Panc1 (cell line): Measurements from ENCODE around the gene EXOC3L1. TPM values are rescaled to one million over a fixed set of nuclear protein-coding genes. Genes with fewer than 3 reads are reported as not detected.

Source experiments
- ATAC-seq: fragments of 200-7000 bp; cut with Tn5 transposase; 2 replicates; pipeline ENCODE4 v1.9.1; 2020; ENCODE audit warnings: mild to moderate bottlenecking, moderate library complexity
- BruUV-seq: library from RNA; stranded (reverse); fragments of 400-500 nt; replicated peaks from 2 replicates; lab custom pipeline; 2021; lab: Mats Ljungman, UMichigan
- CTCF ChIA-PET: fragments of 300-600 bp; sonication (Branson Sonifier 250); formaldehyde crosslinking; loops from one replicate; lab custom pipeline; 2022; ENCODE audit warnings: antibody characterized with exemption; lab: Charles Lee
- POLR2A ChIA-PET: fragments of 300-600 bp; sonication (Branson Sonifier 250); formaldehyde crosslinking; loops from one replicate; lab custom pipeline; 2022; ENCODE audit warnings: antibody characterized with exemption; lab: Charles Lee
- DNase-seq: peaks from one replicate; pipeline ENCODE4 v3.0.0-alpha.2; 2010; ENCODE audit warnings: low read depth, low spot score
- H3K27ac ChIP-seq: 2 replicates; pipeline ENCODE4 v1.5.1; 2011; ENCODE audit warnings: mild to moderate bottlenecking, low read length, inconsistent platforms
- H3K27me3 ChIP-seq: fragments of 200-500 bp; sonication (Bioruptor generic); 2 replicates; pipeline ENCODE4 v1.6.0; 2014; ENCODE audit warnings: low read length, inconsistent platforms; ENCODE audit not compliant: control insufficient read depth, insufficient read depth
- H3K36me3 ChIP-seq: fragments of 200-500 bp; sonication (Bioruptor generic); 2 replicates; pipeline ENCODE4 v1.5.1; 2014; ENCODE audit warnings: inconsistent platforms, mild to moderate bottlenecking, low read length, moderate library complexity; ENCODE audit not compliant: control insufficient read depth, insufficient read depth
- H3K4me1 ChIP-seq: 2 replicates; pipeline ENCODE4 v1.5.1; 2011; ENCODE audit warnings: inconsistent platforms, mild to moderate bottlenecking, low read length, moderate library complexity; ENCODE audit not compliant: control insufficient read depth, insufficient read depth
- H3K4me3 ChIP-seq, 2 experiments: 2 replicates each; pipeline ENCODE4 v1.5.1; 2011 to 2012; ENCODE audit warnings: low read depth in 2 of 2, low read length in 2 of 2, mild to moderate bottlenecking in 2 of 2, inconsistent platforms in 1 of 2, moderate library complexity in 1 of 2
- H3K9me3 ChIP-seq: fragments of 200-500 bp; sonication (Bioruptor generic); 2 replicates; pipeline ENCODE4 v1.5.1; 2014; ENCODE audit warnings: low read depth, mild to moderate bottlenecking, inconsistent platforms, low read length, moderate library complexity; ENCODE audit not compliant: control insufficient read depth, insufficient read depth
- POLR2AphosphoS5 ChIP-seq: IDR thresholded peaks from 2 replicates; pipeline ENCODE4 v1.6.1; 2012; ENCODE audit warnings: mild to moderate bottlenecking, low read depth, low read length, moderate library complexity
- SIN3A ChIP-seq: IDR thresholded peaks from 2 replicates; pipeline ENCODE4 v1.6.1; 2012; ENCODE audit warnings: low read depth, mild to moderate bottlenecking, low read length, moderate library complexity, borderline replicate concordance; ENCODE audit not compliant: insufficient read depth
- TCF7L2 ChIP-seq: IDR thresholded peaks from 2 replicates; pipeline ENCODE4 v1.6.1; 2011; ENCODE audit warnings: mild to moderate bottlenecking, low read depth, low read length, inconsistent platforms
- in situ Hi-C: cut with HindIII; loops from 2 replicates; pipeline ENCODE4 v1.10.0; 2016; ENCODE audit warnings: low sequenced_read_pairs, low pct_unique_long_range_greater_than_20kb
- intact Hi-C: fragments of 100-400 bp; cut with micrococcal nuclease; formaldehyde crosslinking; loops from one replicate; pipeline ENCODE4 v1.10.0; 2022; ENCODE audit not compliant: unreplicated experiment
- total RNA-seq: library from RNA; stranded (reverse); gene quantifications from one replicate; pipeline ENCODE4 v1.2.1, GENCODE V29; 2021; ENCODE audit not compliant: unreplicated experiment
- TF ChIP-seq, protein P1 (sequence below), 2 experiments: IDR thresholded peaks; 2 replicates each; pipeline ENCODE4 v1.6.1; 2011 to 2012; ENCODE audit warnings: low read depth in 2 of 2, control low read depth in 1 of 2, low read length in 1 of 2, mild to moderate bottlenecking in 1 of 2, moderate library complexity in 1 of 2; ENCODE audit not compliant: insufficient read depth in 1 of 2
- TF ChIP-seq, protein P2 (sequence below): fragments of 450-650 bp; IDR thresholded peaks from 2 replicates; pipeline ENCODE4 v1.5.1; 2017; ENCODE audit warnings: mild to moderate bottlenecking

The EXOC3L1 gene
- total RNA-seq, 1 experiment from 2014 or later, result 0.41 TPM

DNA sequence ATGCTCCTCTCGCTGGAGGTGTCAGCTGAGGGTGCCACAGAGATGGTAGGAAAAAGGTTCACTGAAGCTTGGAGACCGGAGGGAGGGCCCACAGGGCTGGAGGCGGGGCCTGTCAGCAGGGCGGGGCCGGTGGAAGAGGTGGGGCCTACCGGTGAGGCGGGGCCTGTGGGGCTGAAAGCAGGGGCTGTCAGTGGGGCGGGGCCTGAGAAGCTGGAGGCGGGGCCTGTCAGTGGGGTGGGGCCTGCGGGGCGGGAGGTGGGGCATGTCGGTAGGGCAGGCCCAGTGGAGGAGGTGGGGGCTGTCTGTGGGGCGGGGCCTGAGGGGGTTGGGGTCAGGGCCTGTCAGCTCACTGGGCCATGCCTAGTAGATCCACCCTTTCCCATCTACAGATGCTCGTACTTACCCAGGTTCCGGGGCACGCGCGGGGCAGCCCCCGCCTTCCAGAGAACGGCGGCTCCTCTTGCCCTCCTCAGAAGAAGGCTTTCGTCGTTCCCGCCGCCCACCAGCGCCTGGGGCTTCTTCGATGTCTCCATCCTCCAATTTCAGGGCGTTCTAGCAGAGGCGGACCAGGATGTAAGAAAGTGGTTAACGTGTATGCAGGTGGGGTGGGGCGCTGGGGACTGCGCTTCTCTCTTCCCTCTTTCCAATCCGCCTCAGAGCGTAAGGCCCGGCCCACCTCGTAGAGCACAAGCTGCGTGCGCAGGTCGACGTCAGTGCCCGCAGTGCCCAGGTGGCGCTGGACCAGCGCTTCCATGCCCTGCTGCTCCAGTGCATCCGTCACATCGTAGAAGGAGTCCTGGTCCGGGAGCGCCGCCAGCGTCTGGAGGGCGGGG is 46.8 kb upstream of the EXOC3L1 start:
- no peak overlapping the region for H3K27ac ChIP-seq
- TF ChIP-seq, protein P1, sequence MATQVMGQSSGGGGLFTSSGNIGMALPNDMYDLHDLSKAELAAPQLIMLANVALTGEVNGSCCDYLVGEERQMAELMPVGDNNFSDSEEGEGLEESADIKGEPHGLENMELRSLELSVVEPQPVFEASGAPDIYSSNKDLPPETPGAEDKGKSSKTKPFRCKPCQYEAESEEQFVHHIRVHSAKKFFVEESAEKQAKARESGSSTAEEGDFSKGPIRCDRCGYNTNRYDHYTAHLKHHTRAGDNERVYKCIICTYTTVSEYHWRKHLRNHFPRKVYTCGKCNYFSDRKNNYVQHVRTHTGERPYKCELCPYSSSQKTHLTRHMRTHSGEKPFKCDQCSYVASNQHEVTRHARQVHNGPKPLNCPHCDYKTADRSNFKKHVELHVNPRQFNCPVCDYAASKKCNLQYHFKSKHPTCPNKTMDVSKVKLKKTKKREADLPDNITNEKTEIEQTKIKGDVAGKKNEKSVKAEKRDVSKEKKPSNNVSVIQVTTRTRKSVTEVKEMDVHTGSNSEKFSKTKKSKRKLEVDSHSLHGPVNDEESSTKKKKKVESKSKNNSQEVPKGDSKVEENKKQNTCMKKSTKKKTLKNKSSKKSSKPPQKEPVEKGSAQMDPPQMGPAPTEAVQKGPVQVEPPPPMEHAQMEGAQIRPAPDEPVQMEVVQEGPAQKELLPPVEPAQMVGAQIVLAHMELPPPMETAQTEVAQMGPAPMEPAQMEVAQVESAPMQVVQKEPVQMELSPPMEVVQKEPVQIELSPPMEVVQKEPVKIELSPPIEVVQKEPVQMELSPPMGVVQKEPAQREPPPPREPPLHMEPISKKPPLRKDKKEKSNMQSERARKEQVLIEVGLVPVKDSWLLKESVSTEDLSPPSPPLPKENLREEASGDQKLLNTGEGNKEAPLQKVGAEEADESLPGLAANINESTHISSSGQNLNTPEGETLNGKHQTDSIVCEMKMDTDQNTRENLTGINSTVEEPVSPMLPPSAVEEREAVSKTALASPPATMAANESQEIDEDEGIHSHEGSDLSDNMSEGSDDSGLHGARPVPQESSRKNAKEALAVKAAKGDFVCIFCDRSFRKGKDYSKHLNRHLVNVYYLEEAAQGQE (IDR thresholded peaks at IDR 0.05; ENCODE audit: insufficient read depth in 1 of 2, low read depth in 2 of 2, low read length in 1 of 2), result no peak
- no peak for TF ChIP-seq TCF7L2
- TF ChIP-seq POLR2AphosphoS5, result no peak
- no peak for TF ChIP-seq SIN3A
- TF ChIP-seq, protein P2, sequence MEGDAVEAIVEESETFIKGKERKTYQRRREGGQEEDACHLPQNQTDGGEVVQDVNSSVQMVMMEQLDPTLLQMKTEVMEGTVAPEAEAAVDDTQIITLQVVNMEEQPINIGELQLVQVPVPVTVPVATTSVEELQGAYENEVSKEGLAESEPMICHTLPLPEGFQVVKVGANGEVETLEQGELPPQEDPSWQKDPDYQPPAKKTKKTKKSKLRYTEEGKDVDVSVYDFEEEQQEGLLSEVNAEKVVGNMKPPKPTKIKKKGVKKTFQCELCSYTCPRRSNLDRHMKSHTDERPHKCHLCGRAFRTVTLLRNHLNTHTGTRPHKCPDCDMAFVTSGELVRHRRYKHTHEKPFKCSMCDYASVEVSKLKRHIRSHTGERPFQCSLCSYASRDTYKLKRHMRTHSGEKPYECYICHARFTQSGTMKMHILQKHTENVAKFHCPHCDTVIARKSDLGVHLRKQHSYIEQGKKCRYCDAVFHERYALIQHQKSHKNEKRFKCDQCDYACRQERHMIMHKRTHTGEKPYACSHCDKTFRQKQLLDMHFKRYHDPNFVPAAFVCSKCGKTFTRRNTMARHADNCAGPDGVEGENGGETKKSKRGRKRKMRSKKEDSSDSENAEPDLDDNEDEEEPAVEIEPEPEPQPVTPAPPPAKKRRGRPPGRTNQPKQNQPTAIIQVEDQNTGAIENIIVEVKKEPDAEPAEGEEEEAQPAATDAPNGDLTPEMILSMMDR, result no peak
- in situ Hi-C loops (no loop called here), intact Hi-C loops (no loop called here)
- H3K36me3 ChIP-seq, result no peaks in the 10 kb centered on the region
- ATAC-seq, result peak; percentile 65
- DNase-seq, result no peak
- no TSS peak for BruUV-seq
- H3K4me1 ChIP-seq, result peaks cover 5% of the 10 kb centered on the region; the same call in 1 of the 2 replicates
- no peak overlapping the region for H3K4me3 ChIP-seq
- ChIA-PET POLR2A (interaction anchor here (0.6 kb wide), 1 partner anchor 22 kb away, joined by 3 read pairs; no protein-coding TSS in a partner anchor), CTCF (no interaction called here)
- H3K9me3 ChIP-seq, result no peaks in the 10 kb centered on the region
- no peaks in the 10 kb centered on the region for H3K27me3 ChIP-seq

GRCh38 chr16:67235816-67236562 is 46.1 kb upstream of the EXOC3L1 start:
- POLR2A ChIA-PET, result interaction anchor here (0.6 kb wide), 1 partner anchor 21 kb away, joined by 3 read pairs; no protein-coding TSS in a partner anchor
- H3K36me3 ChIP-seq, result no peaks in the 10 kb centered on the region
- no peak for ATAC-seq
- in situ Hi-C loops (no loop called here), intact Hi-C loops (no loop called here)
- H3K4me3 ChIP-seq, result no peak overlapping the region
- TF ChIP-seq, protein P2, result no peak
- TF ChIP-seq, protein P1 (IDR thresholded peaks at IDR 0.05; ENCODE audit: insufficient read depth in 1 of 2, low read depth in 2 of 2, low read length in 1 of 2), result no peak
- TF ChIP-seq POLR2AphosphoS5 (no peak), SIN3A (no peak), TCF7L2 (no peak)
- H3K9me3 ChIP-seq, result no peaks in the 10 kb centered on the region
- H3K27me3 ChIP-seq, result no peaks in the 10 kb centered on the region
- H3K27ac ChIP-seq, result no peak overlapping the region
- CTCF ChIA-PET, result no interaction called here
- no TSS peak for BruUV-seq
- H3K4me1 ChIP-seq, result no peaks in the 10 kb centered on the region
- DNase-seq, result no peak
